BLaER1 (cell line): ENCODE results near the gene NME2.
A peak's percentile ranks its signal among the peaks of the same experiment; 100 is the strongest.
"Not testable (repeated sequence)": the region's sequence is repeated elsewhere in the genome, so short reads cannot be mapped to it uniquely, and the experiment has no call there.

Experiments used
- H3K27ac ChIP-seq: shearing (Covaris generic); formaldehyde crosslinking; 2 replicates; pipeline ENCODE4 v1.8.1; 2022
- H3K27me3 ChIP-seq: shearing (Covaris generic); formaldehyde crosslinking; 2 replicates; pipeline ENCODE4 v1.8.1; 2022
- H3K36me3 ChIP-seq: shearing (Covaris generic); formaldehyde crosslinking; 2 replicates; pipeline ENCODE4 v1.8.1; 2022
- H3K4me1 ChIP-seq: shearing (Covaris generic); formaldehyde crosslinking; 2 replicates; pipeline ENCODE4 v1.8.1; 2022
- H3K4me2 ChIP-seq: shearing (Covaris generic); formaldehyde crosslinking; 2 replicates; pipeline ENCODE4 v1.8.1; 2022
- H3K4me3 ChIP-seq: shearing (Covaris generic); formaldehyde crosslinking; 2 replicates; pipeline ENCODE4 v1.8.1; 2022
- H3K9ac ChIP-seq: shearing (Covaris generic); formaldehyde crosslinking; 2 replicates; pipeline ENCODE4 v1.8.1; 2022
- H3K9me3 ChIP-seq: shearing (Covaris generic); formaldehyde crosslinking; 2 replicates; pipeline ENCODE4 v1.8.1; 2022
- H4K20me1 ChIP-seq: shearing (Covaris generic); formaldehyde crosslinking; 2 replicates; pipeline ENCODE4 v1.8.1; 2022
- Cebpa-rat ChIP-seq: shearing (Covaris generic); IDR thresholded peaks from 2 replicates; pipeline ENCODE4 v1.8.1; 2022

The NME2 gene

DNA sequence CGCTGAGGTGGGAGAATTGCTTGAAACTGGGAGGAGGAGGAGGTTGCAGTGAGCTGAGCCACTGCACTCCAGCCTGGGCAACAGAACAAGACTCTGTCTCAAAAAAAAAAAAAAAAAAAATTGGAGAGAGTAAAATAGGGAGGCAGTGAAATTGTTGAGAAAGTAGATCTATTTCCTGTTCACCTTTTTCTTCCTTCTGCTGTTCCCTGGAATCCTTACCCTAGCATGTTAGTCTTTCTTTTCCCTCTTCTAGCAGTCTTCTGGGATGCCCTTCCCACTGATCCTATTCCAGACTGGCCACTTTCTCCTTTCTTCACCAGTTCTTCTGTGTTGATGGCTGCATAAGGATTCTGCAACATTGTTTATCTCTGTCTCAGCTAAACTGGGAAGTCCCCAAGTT, 3.1 kb downstream of the NME2 start:
- Histone ChIP-seq H3K4me3 (no peak overlapping the region), H3K9me3 (no peaks in the 10 kb centered on the region), H3K9ac (no peak overlapping the region), H3K36me3 (peaks cover 70% of the 10 kb centered on the region), H3K4me2 (no peak overlapping the region), H3K27me3 (no peaks in the 10 kb centered on the region), H4K20me1 (peaks cover 69% of the 10 kb centered on the region), H3K4me1 (peaks cover 34% of the 10 kb centered on the region), H3K27ac (no peak overlapping the region)
- TF ChIP-seq Cebpa-rat: no peak

DNA sequence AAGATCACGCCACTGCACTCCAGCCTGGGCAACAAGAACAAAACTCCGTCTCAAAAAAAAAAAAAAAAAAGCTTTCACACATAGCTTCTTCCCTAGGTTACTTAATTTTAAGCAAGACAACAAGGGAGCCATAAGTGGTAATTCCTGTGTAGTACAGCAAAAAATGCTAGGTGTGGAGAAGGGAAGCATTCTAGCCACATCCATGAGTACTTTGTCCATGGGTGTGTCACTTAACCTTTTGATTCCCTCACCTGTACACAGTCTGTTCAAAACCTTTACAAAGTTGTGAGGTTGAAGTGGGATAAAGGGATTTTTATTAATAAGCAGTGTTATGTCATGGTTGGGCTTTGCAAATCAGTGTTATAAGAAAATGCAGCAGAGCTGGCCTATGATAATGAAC, 4.5 kb downstream of the NME2 start:
- no peaks in the 10 kb centered on the region for H3K27me3 ChIP-seq
- H3K27ac ChIP-seq: no peak overlapping the region
- H3K4me1 ChIP-seq: peaks cover 28% of the 10 kb centered on the region
- no peak for TF ChIP-seq Cebpa-rat
- no peak overlapping the region for H3K4me2 ChIP-seq
- no peak overlapping the region for H3K4me3 ChIP-seq
- H3K9me3 ChIP-seq: no peaks in the 10 kb centered on the region
- H3K9ac ChIP-seq: no peak overlapping the region
- H4K20me1 ChIP-seq: peaks cover 71% of the 10 kb centered on the region
- H3K36me3 ChIP-seq: peaks cover 79% of the 10 kb centered on the region

DNA sequence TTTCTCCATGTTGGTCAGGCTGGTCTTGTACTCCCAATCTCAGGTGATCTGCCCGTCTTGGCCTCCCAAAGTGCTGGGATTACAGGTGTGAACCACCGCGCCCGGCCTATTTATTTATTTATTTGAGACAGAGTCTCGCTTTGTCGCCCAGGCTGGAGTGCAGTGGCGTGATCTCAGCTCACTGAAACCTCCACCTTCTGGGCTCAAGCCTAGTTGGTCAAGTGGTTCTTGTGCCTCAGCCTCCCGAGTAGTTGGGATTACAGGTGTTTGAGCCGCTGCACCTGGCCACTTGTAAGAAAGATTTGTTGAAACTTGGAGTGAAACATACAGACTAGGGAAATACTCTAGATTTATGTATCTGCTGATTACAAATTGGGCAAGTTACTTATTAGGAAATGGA, 5.8 kb downstream of the NME2 start:
- H3K4me3 ChIP-seq, H3K9ac ChIP-seq, H3K27me3 ChIP-seq, H3K27ac ChIP-seq, H3K9me3 ChIP-seq: not testable (repeated sequence)
- H3K36me3 ChIP-seq: peaks cover 86% of the 10 kb centered on the region
- H3K4me2 ChIP-seq: peak overlapping the region; percentile 1; the same call in 1 of the 2 replicates
- peaks cover 70% of the 10 kb centered on the region for H4K20me1 ChIP-seq
- H3K4me1 ChIP-seq: peaks cover 26% of the 10 kb centered on the region

DNA sequence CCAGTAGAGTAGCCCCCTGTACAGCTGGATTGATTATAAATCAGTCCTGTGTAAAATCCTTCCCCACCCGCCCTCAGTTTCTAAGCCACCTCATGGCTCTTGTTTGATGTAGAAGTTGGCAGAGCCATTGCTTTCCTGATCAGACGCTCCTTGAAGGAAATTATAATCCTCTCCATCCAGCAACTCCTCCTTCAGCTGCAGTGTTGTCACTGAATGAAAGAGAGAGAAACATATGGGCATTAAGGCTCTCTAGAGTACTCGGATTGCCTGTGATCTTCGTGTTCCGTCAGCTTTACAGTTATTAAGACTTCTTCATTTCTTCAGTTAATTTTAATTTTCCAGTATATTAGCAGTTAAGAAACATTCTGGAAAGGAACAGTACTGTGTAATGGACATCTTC, 14.3 kb downstream of the NME2 start:
- Histone ChIP-seq H3K4me1 (no peaks in the 10 kb centered on the region), H3K27ac (no peak overlapping the region), H3K9ac (no peak overlapping the region), H4K20me1 (peaks cover 10% of the 10 kb centered on the region; the same call in 1 of the 2 replicates), H3K27me3 (no peaks in the 10 kb centered on the region), H3K9me3 (no peaks in the 10 kb centered on the region), H3K36me3 (peaks cover 77% of the 10 kb centered on the region), H3K4me2 (no peak overlapping the region), H3K4me3 (no peak overlapping the region)
- no peak for TF ChIP-seq Cebpa-rat

DNA sequence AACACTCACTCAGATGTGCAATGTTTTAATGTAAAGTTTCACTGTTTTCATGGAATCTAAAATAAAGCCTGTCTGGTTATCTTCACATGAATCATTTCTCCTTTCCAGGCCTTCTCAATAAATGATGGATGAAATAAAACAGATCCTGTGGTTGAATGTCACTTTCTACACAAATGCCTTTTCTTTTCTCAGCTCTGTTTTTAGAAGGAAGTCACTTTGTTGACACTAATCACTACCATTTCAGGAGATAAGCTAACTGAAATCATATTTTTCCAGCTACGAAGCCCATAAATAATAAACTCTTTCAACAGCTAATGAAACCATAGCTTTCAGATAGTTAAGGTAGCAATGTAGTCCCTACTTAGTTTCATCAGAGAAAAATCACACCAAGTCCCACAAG, 17.9 kb downstream of the NME2 start:
- H3K4me2 ChIP-seq: no peak overlapping the region
- peaks cover 88% of the 10 kb centered on the region for H3K36me3 ChIP-seq

DNA sequence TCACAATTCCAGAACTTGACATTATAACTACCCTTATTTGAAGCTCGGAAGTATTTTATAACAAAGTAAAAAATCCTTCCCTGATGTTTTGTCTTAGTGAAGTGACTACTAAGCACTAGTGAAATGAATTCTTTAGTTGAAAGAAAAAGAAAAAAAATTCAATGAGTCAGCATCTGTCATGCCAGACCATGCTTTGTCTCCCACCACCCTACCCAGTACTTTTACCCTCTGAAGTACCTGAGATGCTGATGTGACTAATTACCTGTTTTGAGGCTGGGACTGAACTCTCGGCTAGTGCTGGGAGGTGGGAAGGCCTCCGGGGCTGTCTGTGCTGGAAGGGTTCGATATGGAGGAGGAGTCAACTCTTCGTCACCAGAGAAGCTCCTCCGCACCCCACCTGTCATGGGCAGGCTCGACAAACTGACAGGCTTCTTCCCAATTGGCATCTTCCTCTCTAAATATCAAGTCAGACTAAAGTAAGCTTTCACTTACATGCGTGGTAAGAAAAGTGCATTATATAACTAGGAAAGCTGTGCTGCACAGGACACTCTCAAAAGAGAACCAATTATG, 19.6 kb downstream of the NME2 start:
- Histone ChIP-seq H3K36me3 (peaks cover 99% of the 10 kb centered on the region), H3K4me2 (no peak overlapping the region), H3K9me3 (no peaks in the 10 kb centered on the region), H3K4me1 (no peaks in the 10 kb centered on the region), H4K20me1 (no peaks in the 10 kb centered on the region), H3K4me3 (no peak overlapping the region), H3K27me3 (no peaks in the 10 kb centered on the region), H3K27ac (no peak overlapping the region), H3K9ac (no peak overlapping the region)
- TF ChIP-seq Cebpa-rat: no peak

More for the DNA sequence above, 17.9 kb downstream of the NME2 start:
- no peak overlapping the region for H3K27ac ChIP-seq
- no peaks in the 10 kb centered on the region for H4K20me1 ChIP-seq
- H3K9ac ChIP-seq: no peak overlapping the region
- no peaks in the 10 kb centered on the region for H3K9me3 ChIP-seq
- no peaks in the 10 kb centered on the region for H3K4me1 ChIP-seq
- no peak overlapping the region for H3K4me3 ChIP-seq
- no peaks in the 10 kb centered on the region for H3K27me3 ChIP-seq
- TF ChIP-seq Cebpa-rat: no peak

DNA sequence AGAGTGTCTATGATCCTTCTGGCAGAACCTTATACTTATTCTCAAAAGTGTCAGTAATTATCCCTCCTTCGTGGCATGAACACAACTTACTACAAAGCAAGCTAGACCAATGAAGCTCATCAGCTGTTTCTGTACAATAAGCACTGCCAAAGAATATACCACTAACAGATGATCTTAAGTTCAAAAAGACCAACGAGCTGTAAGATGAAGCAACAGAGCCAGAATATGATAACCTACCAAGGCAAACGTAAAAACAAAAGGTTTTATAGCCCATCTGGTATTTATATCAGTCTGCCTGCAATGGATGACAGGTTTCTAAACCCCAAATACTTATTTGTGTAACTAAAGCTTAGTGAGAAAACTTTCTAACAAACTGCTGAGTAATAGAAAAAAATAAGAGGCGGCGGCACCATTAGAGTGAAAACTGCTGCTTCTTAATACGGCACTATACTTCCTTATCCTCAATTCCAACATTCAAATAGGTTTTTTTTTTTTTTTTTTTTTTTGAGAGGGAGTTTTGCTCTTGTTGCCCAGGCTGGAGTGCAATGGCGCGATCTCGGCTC, 22.1 kb downstream of the NME2 start:
- no peak overlapping the region for H3K4me3 ChIP-seq
- no peaks in the 10 kb centered on the region for H3K27me3 ChIP-seq
- no peaks in the 10 kb centered on the region for H3K9me3 ChIP-seq
- H4K20me1 ChIP-seq: no peaks in the 10 kb centered on the region
- no peak for TF ChIP-seq Cebpa-rat
- no peak overlapping the region for H3K27ac ChIP-seq
- H3K4me1 ChIP-seq: no peaks in the 10 kb centered on the region
- no peak overlapping the region for H3K9ac ChIP-seq
- H3K36me3 ChIP-seq: peaks cover 97% of the 10 kb centered on the region
- no peak overlapping the region for H3K4me2 ChIP-seq

DNA sequence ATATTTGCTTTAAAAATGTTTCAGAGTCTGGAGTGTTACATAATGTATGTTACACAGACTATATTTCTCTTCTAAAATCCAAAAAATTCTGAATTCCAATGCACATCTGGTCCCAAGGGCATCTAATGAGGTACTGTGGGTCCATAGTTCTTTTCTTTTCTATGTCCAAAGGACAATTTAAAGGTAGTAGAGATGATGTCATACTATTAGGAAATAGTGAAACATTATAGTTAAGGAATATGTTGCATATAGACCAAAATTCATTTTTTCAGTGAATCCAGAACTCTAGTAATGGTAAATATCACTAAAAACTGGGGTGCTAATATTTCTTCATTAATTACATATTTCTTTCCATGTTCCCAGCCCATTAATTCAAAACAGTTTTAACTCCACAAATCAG, 23.0 kb downstream of the NME2 start:
- no peaks in the 10 kb centered on the region for H3K4me1 ChIP-seq
- no peak overlapping the region for H3K27ac ChIP-seq
- no peak overlapping the region for H3K4me2 ChIP-seq
- H3K27me3 ChIP-seq: no peaks in the 10 kb centered on the region
- H3K36me3 ChIP-seq: peaks cover 97% of the 10 kb centered on the region
- no peaks in the 10 kb centered on the region for H4K20me1 ChIP-seq
- H3K9me3 ChIP-seq: no peaks in the 10 kb centered on the region
- no peak overlapping the region for H3K9ac ChIP-seq
- H3K4me3 ChIP-seq: no peak overlapping the region
- TF ChIP-seq Cebpa-rat: no peak

DNA sequence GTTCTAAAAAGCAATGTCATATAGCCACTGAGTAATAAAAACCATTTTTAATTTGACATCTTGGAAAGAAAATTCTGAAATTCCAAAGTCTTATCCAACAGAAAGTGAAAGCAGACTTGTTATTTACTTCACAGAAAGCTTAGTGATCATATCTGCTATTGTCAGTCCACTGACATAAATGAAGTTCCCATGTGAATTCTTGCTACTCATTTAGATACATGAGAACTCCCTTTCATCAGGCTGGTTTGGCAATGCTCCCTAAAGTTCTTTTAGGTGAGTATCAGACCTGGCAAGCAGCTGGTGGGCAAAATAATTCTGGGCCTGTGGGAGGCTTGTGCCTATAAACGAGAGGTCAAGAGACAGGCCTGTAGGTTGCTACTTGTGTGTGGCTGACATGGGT, 23.4 kb downstream of the NME2 start:
- H3K36me3 ChIP-seq: peaks cover 97% of the 10 kb centered on the region
- H3K4me2 ChIP-seq: no peak overlapping the region
- TF ChIP-seq Cebpa-rat: no peak
- no peaks in the 10 kb centered on the region for H4K20me1 ChIP-seq
- no peak overlapping the region for H3K4me3 ChIP-seq
- no peak overlapping the region for H3K27ac ChIP-seq
- H3K9me3 ChIP-seq: no peaks in the 10 kb centered on the region
- H3K27me3 ChIP-seq: no peaks in the 10 kb centered on the region
- no peak overlapping the region for H3K9ac ChIP-seq
- H3K4me1 ChIP-seq: no peaks in the 10 kb centered on the region

DNA sequence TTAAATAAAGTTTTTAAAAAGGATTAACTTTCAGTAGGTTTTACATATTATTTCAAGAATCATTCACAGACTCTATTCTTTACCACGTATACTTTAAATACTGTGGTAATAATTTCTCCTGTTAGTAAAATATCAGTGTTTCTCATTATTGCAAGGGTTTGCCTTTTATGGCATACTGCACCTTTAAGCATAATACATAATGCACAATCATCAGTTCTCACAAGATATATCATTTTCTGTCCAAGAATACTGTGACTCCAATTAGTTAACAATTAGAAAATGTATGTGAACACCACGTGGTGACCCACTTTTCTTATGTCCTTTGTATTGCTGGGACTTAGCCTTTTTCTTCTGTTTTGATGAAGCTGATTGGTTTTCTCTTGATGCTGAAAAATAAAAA, 25.7 kb downstream of the NME2 start:
- Histone ChIP-seq H3K27me3 (no peaks in the 10 kb centered on the region), H3K36me3 (peaks cover 96% of the 10 kb centered on the region)

DNA sequence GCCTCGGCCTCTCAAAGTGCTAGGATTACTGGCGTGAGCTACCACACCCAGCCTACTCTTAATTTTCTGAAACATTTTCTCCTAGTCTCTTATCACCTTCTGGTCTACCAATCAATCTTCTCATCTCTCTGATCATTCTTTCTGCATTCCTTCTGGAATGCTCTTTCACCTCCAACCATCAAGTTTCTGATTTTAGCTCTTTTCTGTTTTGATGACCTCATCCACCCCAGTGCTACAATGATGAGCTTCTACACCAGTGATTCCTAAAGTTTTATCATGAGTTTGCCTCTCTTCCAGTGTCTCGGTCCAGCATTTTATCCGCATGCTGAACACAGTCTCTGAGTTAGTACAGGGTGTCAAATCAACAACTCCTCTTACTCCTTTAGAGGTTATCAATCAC, 31.5 kb downstream of the NME2 start:
- TF ChIP-seq Cebpa-rat: no peak
- Histone ChIP-seq H3K36me3 (peaks cover 95% of the 10 kb centered on the region), H4K20me1 (no peaks in the 10 kb centered on the region), H3K4me3 (no peak overlapping the region), H3K9ac (no peak overlapping the region), H3K27me3 (no peaks in the 10 kb centered on the region), H3K4me1 (no peaks in the 10 kb centered on the region), H3K4me2 (no peak overlapping the region), H3K27ac (no peak overlapping the region), H3K9me3 (no peaks in the 10 kb centered on the region)

More for the DNA sequence above, 25.7 kb downstream of the NME2 start:
- Histone ChIP-seq H3K4me2 (no peak overlapping the region), H3K4me3 (no peak overlapping the region), H3K4me1 (no peaks in the 10 kb centered on the region), H4K20me1 (no peaks in the 10 kb centered on the region), H3K9ac (no peak overlapping the region), H3K9me3 (no peaks in the 10 kb centered on the region), H3K27ac (no peak overlapping the region)
- no peak for TF ChIP-seq Cebpa-rat
